NCI-H345 (cell line): ENCODE data around the gene TNFRSF21.
A peak's percentile ranks its signal among the peaks of the same experiment; 100 is the strongest.
"Not testable (repeated sequence)": the region's sequence is repeated elsewhere in the genome, so short reads cannot be mapped to it uniquely, and the experiment has no call there.

Source experiments
- DNase-seq: peaks from one replicate; lab custom pipeline; 2025; lab: John Stamatoyannopoulos, UW

The TNFRSF21 gene

GRCh38 chr6:47288267-47289090 lies 21.2 kb downstream of the TNFRSF21 start:
- peak; percentile 83 for DNase-seq

- DNase-seq = no peak
Measured at GRCh38 chr6:47286301-47286700, 23.4 kb downstream of the TNFRSF21 start.

GRCh38 chr6:47283993-47284392 lies 25.7 kb downstream of the TNFRSF21 start:
- no peak for DNase-seq

GRCh38 chr6:47278545-47278944 lies 31.2 kb downstream of the TNFRSF21 start:
- no peak for DNase-seq

- DNase-seq = no peak
Measured at GRCh38 chr6:47277702-47278101, 32.0 kb downstream of the TNFRSF21 start.

- no peak for DNase-seq
Measured at GRCh38 chr6:47276377-47276776, 33.3 kb downstream of the TNFRSF21 start.

- DNase-seq = no peak
Measured at GRCh38 chr6:47275640-47276039, 34.1 kb downstream of the TNFRSF21 start.

- not testable (repeated sequence) for DNase-seq
Measured at GRCh38 chr6:47275132-47275531, 34.6 kb downstream of the TNFRSF21 start.

GRCh38 chr6:47268572-47269187 lies 41.0 kb downstream of the TNFRSF21 start:
- DNase-seq = no peak

GRCh38 chr6:47267301-47267700 lies 42.4 kb downstream of the TNFRSF21 start:
- no peak for DNase-seq

- no peak for DNase-seq
Measured at GRCh38 chr6:47265971-47266370, 43.7 kb downstream of the TNFRSF21 start.

- DNase-seq = no peak
Measured at GRCh38 chr6:47264775-47265184, 44.9 kb downstream of the TNFRSF21 start.

- DNase-seq = no peak
Measured at GRCh38 chr6:47263268-47263667, 46.4 kb downstream of the TNFRSF21 start.

- DNase-seq = no peak
Measured at GRCh38 chr6:47262231-47262630, 47.5 kb downstream of the TNFRSF21 start.

GRCh38 chr6:47261191-47261590 lies 48.5 kb downstream of the TNFRSF21 start:
- no peak for DNase-seq

- no peak for DNase-seq
Measured at GRCh38 chr6:47260021-47260420, 49.7 kb downstream of the TNFRSF21 start.

- DNase-seq = no peak
Measured at GRCh38 chr6:47258724-47259347, 50.9 kb downstream of the TNFRSF21 start.

GRCh38 chr6:47256981-47257730 lies 52.5 kb downstream of the TNFRSF21 start:
- DNase-seq = no peak

GRCh38 chr6:47256361-47256760 lies 53.3 kb downstream of the TNFRSF21 start:
- DNase-seq = no peak

- DNase-seq = no peak
Measured at GRCh38 chr6:47254906-47255305, 54.8 kb downstream of the TNFRSF21 start.

GRCh38 chr6:47254051-47254450 lies 55.7 kb downstream of the TNFRSF21 start:
- no peak for DNase-seq

- DNase-seq = no peak
Measured at GRCh38 chr6:47253136-47253535, 56.6 kb downstream of the TNFRSF21 start.
